HG02798 (cell line): ENCODE measurements around the gene SORCS2.
"Not testable (repeated sequence)": the region's sequence is repeated elsewhere in the genome, so short reads cannot be mapped to it uniquely, and the experiment has no call there.

ENCODE experiments used
- ATAC-seq: cut with Tn5 transposase; IDR thresholded peaks from one replicate; pipeline ENCODE4 v1.9.1; 2021; ENCODE audit warnings: mild to moderate bottlenecking; ENCODE audit not compliant: unreplicated experiment, poor library complexity

Gene SORCS2

GRCh38 chr4:7159923-7160322 lies 32.4 kb upstream of the SORCS2 start:
- no peak for ATAC-seq

- ATAC-seq = no peak
These were observed 31.9 kb upstream of the SORCS2 start for GRCh38 chr4:7160439-7160838.

- no peak for ATAC-seq
These were observed 31.3 kb upstream of the SORCS2 start for GRCh38 chr4:7160951-7161440.

GRCh38 chr4:7161721-7162214 lies 30.6 kb upstream of the SORCS2 start:
- ATAC-seq = no peak

GRCh38 chr4:7165056-7165873 lies 27.1 kb upstream of the SORCS2 start:
- not testable (repeated sequence) for ATAC-seq

GRCh38 chr4:7165874-7166201 lies 26.5 kb upstream of the SORCS2 start:
- no peak for ATAC-seq

- no peak for ATAC-seq
These were observed 26.1 kb upstream of the SORCS2 start for GRCh38 chr4:7166237-7166636.

GRCh38 chr4:7166981-7167700 lies 25.2 kb upstream of the SORCS2 start:
- no peak for ATAC-seq

GRCh38 chr4:7167706-7168105 lies 24.6 kb upstream of the SORCS2 start:
- no peak for ATAC-seq

- no peak for ATAC-seq
These were observed 24.2 kb upstream of the SORCS2 start for GRCh38 chr4:7168106-7168505.

GRCh38 chr4:7169134-7169533 lies 23.2 kb upstream of the SORCS2 start:
- ATAC-seq = no peak

- ATAC-seq = no peak
These were observed 22.3 kb upstream of the SORCS2 start for GRCh38 chr4:7170012-7170411.

- ATAC-seq = no peak
These were observed 21.0 kb upstream of the SORCS2 start for GRCh38 chr4:7171191-7171900.

- ATAC-seq = no peak
These were observed 19.8 kb upstream of the SORCS2 start for GRCh38 chr4:7172508-7172907.

- no peak for ATAC-seq
These were observed 19.4 kb upstream of the SORCS2 start for GRCh38 chr4:7172946-7173345.

GRCh38 chr4:7173841-7174449 lies 18.4 kb upstream of the SORCS2 start:
- no peak for ATAC-seq

- no peak for ATAC-seq
These were observed 13.2 kb upstream of the SORCS2 start for GRCh38 chr4:7179158-7179557.

- no peak for ATAC-seq
These were observed 11.4 kb upstream of the SORCS2 start for GRCh38 chr4:7180938-7181337.

GRCh38 chr4:7182616-7183015 lies 9.7 kb upstream of the SORCS2 start:
- no peak for ATAC-seq

- ATAC-seq = no peak
These were observed 9.2 kb upstream of the SORCS2 start for GRCh38 chr4:7183161-7183560.
